SK-N-SH treated with all-trans-retinoic acid at 6 μM for 48 hours (cell line): ENCODE results near the gene HSP90AB1.

Source experiments
- ATAC-seq: fragments of 200-7000 bp; cut with Tn5 transposase; 3 replicates; pipeline ENCODE4 v1.9.1; 2020; ENCODE audit warnings: mild to moderate bottlenecking, moderate library complexity
- ARNTL ChIP-seq: fragments of 450-650 bp; formaldehyde crosslinking; IDR thresholded peaks from 2 replicates; pipeline ENCODE4 v1.5.0; 2020; ENCODE audit warnings: low read depth, mild to moderate bottlenecking, moderate library complexity, borderline replicate concordance
- BACH2 ChIP-seq: fragments of 250-450 bp; sonication (Bioruptor Pico); IDR thresholded peaks from 2 replicates; pipeline ENCODE4 v1.9.0; 2021; ENCODE audit warnings: mild to moderate bottlenecking, borderline replicate concordance
- CSDC2 ChIP-seq: fragments of 250-450 bp; sonication (Bioruptor Pico); IDR thresholded peaks from 2 replicates; pipeline ENCODE4 v1.5.0; 2020; ENCODE audit warnings: mild to moderate bottlenecking, moderate library complexity
- ESRRG ChIP-seq: fragments of 250-450 bp; sonication (Bioruptor Pico); IDR thresholded peaks from 2 replicates; pipeline ENCODE4 v1.6.1; 2021; ENCODE audit warnings: mild to moderate bottlenecking
- GLIS3 ChIP-seq: fragments of 250-450 bp; sonication (Bioruptor Pico); IDR thresholded peaks from 2 replicates; pipeline ENCODE4 v1.5.0; 2020; ENCODE audit warnings: mild to moderate bottlenecking, moderate library complexity
- ISL1 ChIP-seq: fragments of 250-450 bp; sonication (Bioruptor Pico); IDR thresholded peaks from 2 replicates; pipeline ENCODE4 v2.1.2; 2022; ENCODE audit warnings: mild to moderate bottlenecking, moderate library complexity
- OSR1 ChIP-seq: fragments of 250-450 bp; sonication (Bioruptor Pico); IDR thresholded peaks from 2 replicates; pipeline ENCODE4 v1.8.0; 2022; ENCODE audit warnings: moderate library complexity, mild to moderate bottlenecking, inconsistent platforms
- PPARA ChIP-seq: fragments of 250-450 bp; sonication (Bioruptor Pico); IDR thresholded peaks from 2 replicates; pipeline ENCODE4 v1.5.0; 2020; ENCODE audit warnings: mild to moderate bottlenecking, borderline replicate concordance
- RARB ChIP-seq: fragments of 250-450 bp; sonication (Bioruptor Pico); IDR thresholded peaks from 2 replicates; pipeline ENCODE4 v1.8.0; 2021; ENCODE audit warnings: mild to moderate bottlenecking, moderate library complexity
- SNAI2 ChIP-seq: fragments of 250-450 bp; sonication (Bioruptor Pico); IDR thresholded peaks from 2 replicates; pipeline ENCODE4 v1.5.0; 2020; ENCODE audit warnings: mild to moderate bottlenecking, moderate library complexity
- TOX ChIP-seq: fragments of 250-450 bp; sonication (Bioruptor Pico); IDR thresholded peaks from 2 replicates; pipeline ENCODE4 v1.8.0; 2021; ENCODE audit warnings: mild to moderate bottlenecking, moderate library complexity, borderline replicate concordance
- ZC3H10 ChIP-seq: fragments of 250-450 bp; sonication (Bioruptor Pico); IDR thresholded peaks from 2 replicates; pipeline ENCODE4 v1.5.1; 2021; ENCODE audit warnings: mild to moderate bottlenecking, moderate library complexity
- ZFP3 ChIP-seq: fragments of 250-450 bp; sonication (Bioruptor Pico); IDR thresholded peaks from 2 replicates; pipeline ENCODE4 v1.5.0; 2020; ENCODE audit warnings: mild to moderate bottlenecking, moderate library complexity
- ZFP30 ChIP-seq: fragments of 450-650 bp; formaldehyde crosslinking; IDR thresholded peaks from 2 replicates; pipeline ENCODE4 v1.5.0; 2022; ENCODE audit warnings: mild to moderate bottlenecking, moderate library complexity
- ZNF565 ChIP-seq: fragments of 450-650 bp; formaldehyde crosslinking; conservative IDR thresholded peaks from 2 replicates; pipeline ENCODE4 v1.5.0; 2020; ENCODE audit warnings: low read depth, mild to moderate bottlenecking, moderate library complexity
- ZNF8 ChIP-seq: fragments of 450-650 bp; formaldehyde crosslinking; IDR thresholded peaks from 2 replicates; pipeline ENCODE4 v1.5.0; 2020; ENCODE audit warnings: mild to moderate bottlenecking, moderate library complexity
- TF ChIP-seq, protein P1 (sequence below): fragments of 250-450 bp; sonication (Bioruptor Pico); IDR thresholded peaks from 2 replicates; pipeline ENCODE4 v1.5.1; 2020; ENCODE audit warnings: low read depth, mild to moderate bottlenecking, moderate library complexity
- TF ChIP-seq, protein P2 (sequence below): fragments of 250-450 bp; sonication (Bioruptor Pico); IDR thresholded peaks from 2 replicates; pipeline ENCODE4 v1.8.0; 2020; ENCODE audit warnings: mild to moderate bottlenecking, moderate library complexity, borderline replicate concordance
- TF ChIP-seq, protein P3 (sequence below): fragments of 250-450 bp; sonication (Bioruptor Pico); IDR thresholded peaks from 2 replicates; pipeline ENCODE4 v1.5.0; 2020; ENCODE audit warnings: mild to moderate bottlenecking, moderate library complexity
- TF ChIP-seq, protein P4 (sequence below): fragments of 250-450 bp; sonication (Bioruptor Pico); IDR thresholded peaks from 2 replicates; pipeline ENCODE4 v1.8.0; 2021; ENCODE audit warnings: low read depth, mild to moderate bottlenecking, moderate library complexity, borderline replicate concordance
- TF ChIP-seq, protein P5 (sequence below): fragments of 250-450 bp; sonication (Bioruptor Pico); IDR thresholded peaks from 2 replicates; pipeline ENCODE4 v1.5.1; 2021; ENCODE audit warnings: mild to moderate bottlenecking, moderate library complexity

Gene HSP90AB1

DNA sequence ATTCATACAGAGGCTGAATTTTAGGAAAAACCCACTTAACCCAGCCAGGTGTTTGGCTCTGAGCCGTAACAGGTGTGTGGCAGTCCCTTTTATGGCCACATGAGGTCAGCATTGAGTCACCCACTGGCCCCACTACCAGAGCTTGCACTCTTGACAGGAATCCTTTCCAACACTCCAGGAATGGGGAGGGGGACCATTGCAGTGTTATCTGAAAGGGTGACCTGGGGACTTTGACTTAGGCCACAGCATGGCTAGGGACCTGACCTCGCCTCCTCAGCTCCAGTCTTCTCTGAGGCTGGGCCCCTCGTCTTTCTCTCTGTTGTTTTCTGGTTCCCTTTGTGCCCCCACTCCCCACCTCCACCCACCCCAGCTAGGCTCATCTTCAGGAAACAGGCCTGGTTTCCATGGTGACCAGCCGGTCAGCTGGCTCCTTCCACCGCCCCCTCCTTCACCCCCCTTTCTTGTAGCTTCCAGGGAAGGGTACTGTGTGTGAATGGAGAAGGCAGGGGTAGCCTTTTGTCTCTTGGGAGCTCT lies 21.3 kb downstream of the HSP90AB1 start:
- peak; percentile 17; the same call in 2 of the 3 replicates for ATAC-seq
- TF ChIP-seq, protein P1, sequence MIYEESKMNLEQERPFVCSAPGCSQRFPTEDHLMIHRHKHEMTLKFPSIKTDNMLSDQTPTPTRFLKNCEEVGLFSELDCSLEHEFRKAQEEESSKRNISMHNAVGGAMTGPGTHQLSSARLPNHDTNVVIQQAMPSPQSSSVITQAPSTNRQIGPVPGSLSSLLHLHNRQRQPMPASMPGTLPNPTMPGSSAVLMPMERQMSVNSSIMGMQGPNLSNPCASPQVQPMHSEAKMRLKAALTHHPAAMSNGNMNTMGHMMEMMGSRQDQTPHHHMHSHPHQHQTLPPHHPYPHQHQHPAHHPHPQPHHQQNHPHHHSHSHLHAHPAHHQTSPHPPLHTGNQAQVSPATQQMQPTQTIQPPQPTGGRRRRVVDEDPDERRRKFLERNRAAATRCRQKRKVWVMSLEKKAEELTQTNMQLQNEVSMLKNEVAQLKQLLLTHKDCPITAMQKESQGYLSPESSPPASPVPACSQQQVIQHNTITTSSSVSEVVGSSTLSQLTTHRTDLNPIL (CRISPR knock-in tag) = no peak
- TF ChIP-seq SNAI2 (CRISPR knock-in tag) (no peak), ISL1 (CRISPR knock-in tag) (no peak), TOX (CRISPR knock-in tag) (no peak), GLIS3 (CRISPR knock-in tag) (no peak), BACH2 (no peak), RARB (CRISPR knock-in tag) (no peak), OSR1 (CRISPR knock-in tag) (no peak), ZFP3 (CRISPR knock-in tag) (no peak), PPARA (CRISPR knock-in tag) (no peak), ZC3H10 (CRISPR knock-in tag) (no peak)
- TF ChIP-seq, protein P2, sequence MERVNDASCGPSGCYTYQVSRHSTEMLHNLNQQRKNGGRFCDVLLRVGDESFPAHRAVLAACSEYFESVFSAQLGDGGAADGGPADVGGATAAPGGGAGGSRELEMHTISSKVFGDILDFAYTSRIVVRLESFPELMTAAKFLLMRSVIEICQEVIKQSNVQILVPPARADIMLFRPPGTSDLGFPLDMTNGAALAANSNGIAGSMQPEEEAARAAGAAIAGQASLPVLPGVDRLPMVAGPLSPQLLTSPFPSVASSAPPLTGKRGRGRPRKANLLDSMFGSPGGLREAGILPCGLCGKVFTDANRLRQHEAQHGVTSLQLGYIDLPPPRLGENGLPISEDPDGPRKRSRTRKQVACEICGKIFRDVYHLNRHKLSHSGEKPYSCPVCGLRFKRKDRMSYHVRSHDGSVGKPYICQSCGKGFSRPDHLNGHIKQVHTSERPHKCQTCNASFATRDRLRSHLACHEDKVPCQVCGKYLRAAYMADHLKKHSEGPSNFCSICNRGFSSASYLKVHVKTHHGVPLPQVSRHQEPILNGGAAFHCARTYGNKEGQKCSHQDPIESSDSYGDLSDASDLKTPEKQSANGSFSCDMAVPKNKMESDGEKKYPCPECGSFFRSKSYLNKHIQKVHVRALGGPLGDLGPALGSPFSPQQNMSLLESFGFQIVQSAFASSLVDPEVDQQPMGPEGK = no peak
- TF ChIP-seq, protein P3, sequence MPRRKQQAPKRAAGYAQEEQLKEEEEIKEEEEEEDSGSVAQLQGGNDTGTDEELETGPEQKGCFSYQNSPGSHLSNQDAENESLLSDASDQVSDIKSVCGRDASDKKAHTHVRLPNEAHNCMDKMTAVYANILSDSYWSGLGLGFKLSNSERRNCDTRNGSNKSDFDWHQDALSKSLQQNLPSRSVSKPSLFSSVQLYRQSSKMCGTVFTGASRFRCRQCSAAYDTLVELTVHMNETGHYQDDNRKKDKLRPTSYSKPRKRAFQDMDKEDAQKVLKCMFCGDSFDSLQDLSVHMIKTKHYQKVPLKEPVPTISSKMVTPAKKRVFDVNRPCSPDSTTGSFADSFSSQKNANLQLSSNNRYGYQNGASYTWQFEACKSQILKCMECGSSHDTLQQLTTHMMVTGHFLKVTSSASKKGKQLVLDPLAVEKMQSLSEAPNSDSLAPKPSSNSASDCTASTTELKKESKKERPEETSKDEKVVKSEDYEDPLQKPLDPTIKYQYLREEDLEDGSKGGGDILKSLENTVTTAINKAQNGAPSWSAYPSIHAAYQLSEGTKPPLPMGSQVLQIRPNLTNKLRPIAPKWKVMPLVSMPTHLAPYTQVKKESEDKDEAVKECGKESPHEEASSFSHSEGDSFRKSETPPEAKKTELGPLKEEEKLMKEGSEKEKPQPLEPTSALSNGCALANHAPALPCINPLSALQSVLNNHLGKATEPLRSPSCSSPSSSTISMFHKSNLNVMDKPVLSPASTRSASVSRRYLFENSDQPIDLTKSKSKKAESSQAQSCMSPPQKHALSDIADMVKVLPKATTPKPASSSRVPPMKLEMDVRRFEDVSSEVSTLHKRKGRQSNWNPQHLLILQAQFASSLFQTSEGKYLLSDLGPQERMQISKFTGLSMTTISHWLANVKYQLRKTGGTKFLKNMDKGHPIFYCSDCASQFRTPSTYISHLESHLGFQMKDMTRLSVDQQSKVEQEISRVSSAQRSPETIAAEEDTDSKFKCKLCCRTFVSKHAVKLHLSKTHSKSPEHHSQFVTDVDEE (CRISPR knock-in tag) = no peak

DNA sequence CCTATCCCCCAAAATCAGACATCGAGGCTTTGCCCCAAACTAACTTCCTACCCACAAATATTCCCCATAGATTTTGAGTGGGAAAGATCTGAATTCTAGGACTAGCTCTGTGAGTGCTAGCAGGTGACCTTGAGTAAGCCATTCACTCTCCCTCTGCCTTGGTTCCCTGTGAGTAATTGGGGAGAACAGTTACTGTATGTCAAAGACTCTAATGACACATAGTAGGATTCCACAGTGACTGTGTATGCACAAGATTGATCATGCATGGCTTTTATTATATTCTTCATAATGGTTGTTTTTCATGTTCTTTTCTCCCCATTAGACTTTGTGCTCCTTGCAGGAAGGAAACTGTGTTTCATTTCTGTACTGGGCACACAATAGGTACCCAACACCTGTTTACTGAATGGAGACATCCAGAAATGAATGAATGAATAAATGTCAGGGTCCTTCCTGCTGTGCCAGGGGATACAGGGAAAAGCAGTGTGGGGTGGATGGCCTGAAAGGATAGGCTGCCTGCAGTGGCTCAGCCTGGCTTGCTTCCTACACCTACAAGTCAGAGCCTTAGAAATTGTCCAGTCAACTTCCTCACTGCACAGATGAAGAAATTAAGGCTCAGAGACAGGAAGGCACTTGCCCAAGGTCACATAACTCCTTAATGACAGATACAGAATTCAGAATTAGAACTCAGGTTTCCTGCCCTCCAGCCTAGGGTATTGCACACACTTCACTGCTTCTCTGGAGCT lies 22.4 kb downstream of the HSP90AB1 start:
- TF ChIP-seq ZC3H10 (CRISPR knock-in tag) (no peak), ZFP3 (CRISPR knock-in tag) (no peak), BACH2 (no peak), RARB (CRISPR knock-in tag) (no peak), ISL1 (CRISPR knock-in tag) (no peak), ARNTL (CRISPR knock-in tag) (no peak), ZNF565 (CRISPR knock-in tag) (no peak), PPARA (CRISPR knock-in tag) (no peak), CSDC2 (no peak), GLIS3 (CRISPR knock-in tag) (no peak), OSR1 (CRISPR knock-in tag) (no peak), ZFP30 (CRISPR knock-in tag) (no peak), SNAI2 (CRISPR knock-in tag) (no peak), ESRRG (CRISPR knock-in tag) (no peak), ZNF8 (CRISPR knock-in tag) (no peak), TOX (CRISPR knock-in tag) (no peak)
- TF ChIP-seq, protein P4, sequence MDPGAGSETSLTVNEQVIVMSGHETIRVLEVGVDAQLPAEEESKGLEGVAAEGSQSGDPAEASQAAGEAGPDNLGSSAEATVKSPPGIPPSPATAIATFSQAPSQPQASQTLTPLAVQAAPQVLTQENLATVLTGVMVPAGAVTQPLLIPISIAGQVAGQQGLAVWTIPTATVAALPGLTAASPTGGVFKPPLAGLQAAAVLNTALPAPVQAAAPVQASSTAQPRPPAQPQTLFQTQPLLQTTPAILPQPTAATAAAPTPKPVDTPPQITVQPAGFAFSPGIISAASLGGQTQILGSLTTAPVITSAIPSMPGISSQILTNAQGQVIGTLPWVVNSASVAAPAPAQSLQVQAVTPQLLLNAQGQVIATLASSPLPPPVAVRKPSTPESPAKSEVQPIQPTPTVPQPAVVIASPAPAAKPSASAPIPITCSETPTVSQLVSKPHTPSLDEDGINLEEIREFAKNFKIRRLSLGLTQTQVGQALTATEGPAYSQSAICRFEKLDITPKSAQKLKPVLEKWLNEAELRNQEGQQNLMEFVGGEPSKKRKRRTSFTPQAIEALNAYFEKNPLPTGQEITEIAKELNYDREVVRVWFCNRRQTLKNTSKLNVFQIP (CRISPR knock-in tag) = no peak
- TF ChIP-seq, protein P1 (CRISPR knock-in tag) = no peak
- TF ChIP-seq, protein P2 = no peak
- TF ChIP-seq, protein P5, sequence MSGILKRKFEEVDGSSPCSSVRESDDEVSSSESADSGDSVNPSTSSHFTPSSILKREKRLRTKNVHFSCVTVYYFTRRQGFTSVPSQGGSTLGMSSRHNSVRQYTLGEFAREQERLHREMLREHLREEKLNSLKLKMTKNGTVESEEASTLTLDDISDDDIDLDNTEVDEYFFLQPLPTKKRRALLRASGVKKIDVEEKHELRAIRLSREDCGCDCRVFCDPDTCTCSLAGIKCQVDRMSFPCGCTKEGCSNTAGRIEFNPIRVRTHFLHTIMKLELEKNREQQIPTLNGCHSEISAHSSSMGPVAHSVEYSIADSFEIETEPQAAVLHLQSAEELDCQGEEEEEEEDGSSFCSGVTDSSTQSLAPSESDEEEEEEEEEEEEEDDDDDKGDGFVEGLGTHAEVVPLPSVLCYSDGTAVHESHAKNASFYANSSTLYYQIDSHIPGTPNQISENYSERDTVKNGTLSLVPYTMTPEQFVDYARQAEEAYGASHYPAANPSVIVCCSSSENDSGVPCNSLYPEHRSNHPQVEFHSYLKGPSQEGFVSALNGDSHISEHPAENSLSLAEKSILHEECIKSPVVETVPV = no peak
- ATAC-seq = no peak
